AG08396 (cell line): ENCODE data around the gene TUBGCP2.
"Not testable (repeated sequence)": the region's sequence is repeated elsewhere in the genome, so short reads cannot be mapped to it uniquely, and the experiment has no call there.

ENCODE experiments used
- DNase-seq: peaks from one replicate; pipeline ENCODE4 v3.0.0; 2012; ENCODE audit warnings: low spot score, mixed read lengths

TUBGCP2 gene

DNA sequence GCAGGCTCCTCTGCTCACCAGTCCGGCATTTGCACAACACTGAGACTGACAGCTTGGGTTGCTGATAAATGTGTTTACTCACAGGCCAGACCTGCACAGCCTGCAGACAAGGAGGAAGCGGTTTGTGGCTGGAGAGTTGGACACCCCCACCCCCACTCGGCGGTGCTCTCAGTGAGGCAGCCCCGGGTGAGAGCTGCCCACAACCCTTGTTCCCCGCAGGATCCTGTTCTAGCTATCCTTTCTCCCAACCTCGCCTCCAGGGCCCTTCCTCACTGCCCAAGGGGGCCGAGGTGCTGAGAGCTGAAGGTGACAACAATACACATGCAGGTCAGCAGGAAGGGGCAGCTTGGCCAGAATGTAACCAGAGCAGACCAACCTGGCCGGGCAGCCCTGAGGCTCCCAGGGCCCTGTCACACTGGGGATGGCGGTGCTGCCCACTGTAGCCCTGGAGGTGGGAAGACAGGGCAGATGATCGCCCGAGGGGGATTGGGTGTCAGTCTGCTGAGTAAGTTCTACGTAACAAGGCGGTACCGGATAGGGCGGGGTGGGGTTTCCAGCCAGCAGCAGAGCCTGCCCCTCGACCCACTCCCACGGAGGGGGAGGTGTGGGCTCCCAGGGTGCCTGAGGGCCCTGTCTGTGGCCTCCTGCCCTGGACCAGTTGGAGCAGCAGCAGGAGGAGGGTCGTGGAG is 30.0 kb downstream of the TUBGCP2 start:
- no peak for DNase-seq

DNA sequence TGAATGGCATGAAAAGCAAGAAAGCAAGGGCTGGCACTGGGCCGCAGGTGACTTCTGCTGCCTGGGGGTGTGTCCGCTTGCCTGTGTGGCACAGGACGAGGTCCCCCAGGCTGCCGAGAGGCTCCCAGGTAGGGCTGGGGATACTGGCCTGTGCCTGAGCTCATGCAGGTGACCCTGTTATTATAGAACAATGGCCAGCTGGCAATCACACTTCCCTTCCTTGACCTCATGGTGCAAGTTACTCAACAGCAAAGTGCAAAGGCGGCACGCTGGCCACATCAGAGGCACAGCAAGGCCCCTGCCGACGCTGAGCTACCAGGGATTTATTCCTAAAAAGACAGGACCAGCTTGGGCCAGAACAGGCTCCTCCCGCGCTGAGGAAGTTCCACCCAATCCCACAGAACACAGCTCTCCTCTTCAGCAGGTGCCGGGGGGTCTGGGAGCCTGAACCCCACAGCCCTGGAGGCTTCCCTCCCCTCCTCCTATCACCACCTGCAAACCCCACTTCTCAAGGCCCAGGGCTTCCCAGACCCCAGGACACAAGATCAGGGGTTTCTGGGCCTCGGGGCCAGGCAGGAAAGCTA is 30.6 kb downstream of the TUBGCP2 start:
- DNase-seq: no peak

DNA sequence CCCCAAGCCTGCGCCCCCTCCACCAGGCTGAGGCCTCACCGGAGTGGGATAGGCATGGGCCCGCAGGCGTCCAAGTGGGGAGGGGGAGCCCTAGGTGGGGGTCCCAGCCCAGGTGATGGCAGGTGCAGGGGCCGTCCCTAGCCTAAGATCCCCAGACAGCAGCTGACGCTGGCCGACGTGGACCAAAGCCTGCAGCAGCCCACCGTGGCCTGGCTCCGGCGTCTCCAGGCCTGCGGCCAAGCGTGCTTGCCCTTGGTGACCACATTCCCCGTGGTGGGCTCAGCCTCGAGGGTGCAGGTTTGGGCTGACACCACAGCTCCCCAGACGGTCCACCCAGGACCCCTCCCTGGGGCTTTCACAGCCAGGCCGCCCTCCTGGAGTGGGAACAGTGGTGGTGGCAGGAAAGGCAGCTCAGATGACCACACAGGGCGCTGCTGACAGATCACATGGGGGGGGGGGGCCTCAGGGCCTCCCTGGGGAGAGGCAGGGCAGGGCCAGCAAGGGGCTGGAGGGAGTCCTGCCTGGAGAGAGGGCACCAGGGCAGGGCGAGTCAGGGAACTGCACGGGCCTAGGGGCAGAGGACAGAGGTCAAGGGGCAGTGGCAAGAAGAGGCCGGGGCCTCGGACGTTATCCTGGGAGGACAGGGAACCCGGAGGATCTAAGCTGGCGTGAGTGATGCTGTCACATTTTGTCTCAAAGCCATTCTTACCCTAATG is 31.2 kb downstream of the TUBGCP2 start:
- no peak for DNase-seq

DNA sequence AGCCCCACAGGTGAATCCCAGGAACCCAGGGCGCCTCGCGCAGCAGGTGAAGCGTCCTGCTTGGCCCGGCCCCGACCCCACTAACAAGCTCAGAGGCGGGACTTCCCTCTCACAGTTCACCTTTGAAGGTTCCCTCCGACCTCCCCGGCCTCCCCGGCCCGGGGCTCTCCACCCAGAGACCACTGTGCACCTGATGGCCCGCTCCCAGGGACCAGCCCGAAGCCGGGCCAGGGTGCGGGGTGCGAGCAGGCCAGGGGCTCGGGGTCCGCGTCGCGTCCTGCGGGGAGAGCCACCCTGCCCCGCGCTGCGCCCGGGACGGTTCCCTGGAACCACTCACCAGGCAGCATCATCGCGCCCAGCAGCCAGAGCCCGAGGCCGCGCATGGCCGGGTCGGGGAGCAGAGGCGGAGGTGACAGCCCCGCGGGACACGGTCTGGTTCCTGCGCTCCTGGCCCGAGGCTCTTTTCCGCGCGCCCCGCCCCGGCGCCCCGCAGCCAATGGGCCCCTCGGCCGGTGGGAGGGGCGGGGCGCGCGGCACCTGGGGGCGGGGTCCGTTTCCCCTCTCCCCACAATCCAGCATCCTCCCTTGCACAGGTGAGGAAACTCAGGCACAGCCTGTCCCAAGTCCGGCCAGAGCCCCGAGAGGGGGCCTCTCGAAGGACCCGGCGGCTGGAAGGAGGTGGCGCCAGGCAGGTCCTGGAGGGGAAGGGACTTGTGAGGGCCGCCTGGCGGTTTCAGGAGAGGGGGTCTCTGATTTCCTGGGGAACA is 32.1 kb downstream of the TUBGCP2 start, which contains the start of gene ADAM8:
Gene ADAM8 (minus strand): TSS at position 434 of the 767 bp plus-strand sequence. CDS start 51 bp downstream, at position 383.
- peak; percentile 73 for DNase-seq

DNA sequence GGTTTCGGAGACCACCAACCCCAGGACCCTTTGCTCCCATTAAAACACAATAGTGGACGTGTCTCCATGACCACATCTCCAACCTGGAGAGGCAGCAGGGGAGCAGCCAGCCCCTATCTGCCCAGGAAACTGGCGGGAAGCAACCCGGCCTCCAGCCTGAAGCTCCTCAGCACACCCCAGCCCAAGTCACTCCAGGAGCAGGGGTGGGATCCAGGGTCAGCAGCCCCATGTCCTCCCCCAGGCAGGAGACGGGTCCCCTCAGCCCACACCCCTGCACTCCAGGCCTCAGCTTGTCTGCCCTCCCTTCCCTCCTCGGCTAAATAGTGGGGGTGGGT is 32.6 kb downstream of the TUBGCP2 start:
- no peak for DNase-seq

DNA sequence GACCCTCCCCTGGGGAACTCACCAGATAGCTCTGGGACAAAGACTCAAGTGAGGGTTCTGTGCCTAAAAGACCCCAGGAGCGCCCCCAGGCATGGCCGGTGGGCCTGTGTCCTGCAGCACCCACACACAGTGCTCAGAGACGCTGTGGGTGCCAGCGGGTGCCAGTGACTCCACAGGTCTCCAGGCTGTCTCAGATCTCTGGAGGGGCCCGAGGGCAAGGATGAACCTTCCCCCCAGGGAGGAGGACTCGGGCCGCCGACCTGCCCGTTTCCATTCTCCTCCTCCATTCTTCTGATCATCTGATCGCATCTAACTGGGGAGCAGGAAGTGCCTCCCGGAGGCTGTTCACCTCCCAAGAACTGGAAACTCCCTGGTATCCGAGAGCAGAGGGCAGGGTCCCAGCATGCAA is 33.0 kb downstream of the TUBGCP2 start:
- DNase-seq: no peak

DNA sequence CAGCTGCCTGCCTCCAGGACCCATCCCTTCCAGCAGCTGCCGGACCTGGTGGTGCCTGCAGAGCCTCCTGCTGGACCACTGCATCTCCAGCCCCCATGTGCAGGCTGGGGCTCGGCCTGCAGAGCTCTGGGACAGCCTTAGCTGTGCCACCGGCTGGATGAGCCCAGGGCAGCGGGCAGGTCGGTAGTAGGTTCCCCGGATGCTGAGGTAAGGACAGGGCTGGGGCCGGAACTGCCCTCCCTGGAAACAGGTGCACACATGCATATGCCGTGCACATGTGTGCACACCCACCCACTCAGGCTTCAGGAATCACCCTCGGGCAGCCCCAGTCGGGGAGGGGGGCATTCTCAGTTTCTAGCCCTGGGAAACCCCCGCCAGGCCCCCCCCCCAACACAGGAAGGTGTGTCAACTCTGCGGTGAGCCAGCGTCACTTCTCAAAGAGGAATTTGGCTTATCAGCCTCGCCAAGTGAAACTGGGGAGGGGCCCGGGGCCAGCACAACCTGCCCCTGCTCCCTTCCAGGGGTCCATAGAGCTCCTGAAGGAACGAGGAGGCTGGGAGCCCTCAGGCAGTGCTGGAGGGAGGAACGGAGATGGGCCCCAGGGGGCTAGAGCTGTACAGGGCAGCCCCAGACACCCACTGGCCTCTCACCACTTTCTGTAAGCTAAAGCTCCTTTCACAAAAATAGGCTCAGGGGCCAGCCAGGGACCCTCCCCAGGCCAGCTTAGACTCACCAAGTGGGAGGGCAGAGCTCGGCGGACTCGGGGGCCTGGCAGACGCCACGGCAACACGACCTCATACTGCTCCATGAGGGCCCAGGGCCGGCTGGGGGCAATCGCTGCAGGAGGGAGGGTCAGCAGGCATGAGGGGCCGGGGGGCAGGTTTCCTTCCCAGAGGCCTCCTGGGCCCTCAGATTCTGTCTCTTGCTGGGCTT is 33.7 kb downstream of the TUBGCP2 start:
- DNase-seq: no peak

DNA sequence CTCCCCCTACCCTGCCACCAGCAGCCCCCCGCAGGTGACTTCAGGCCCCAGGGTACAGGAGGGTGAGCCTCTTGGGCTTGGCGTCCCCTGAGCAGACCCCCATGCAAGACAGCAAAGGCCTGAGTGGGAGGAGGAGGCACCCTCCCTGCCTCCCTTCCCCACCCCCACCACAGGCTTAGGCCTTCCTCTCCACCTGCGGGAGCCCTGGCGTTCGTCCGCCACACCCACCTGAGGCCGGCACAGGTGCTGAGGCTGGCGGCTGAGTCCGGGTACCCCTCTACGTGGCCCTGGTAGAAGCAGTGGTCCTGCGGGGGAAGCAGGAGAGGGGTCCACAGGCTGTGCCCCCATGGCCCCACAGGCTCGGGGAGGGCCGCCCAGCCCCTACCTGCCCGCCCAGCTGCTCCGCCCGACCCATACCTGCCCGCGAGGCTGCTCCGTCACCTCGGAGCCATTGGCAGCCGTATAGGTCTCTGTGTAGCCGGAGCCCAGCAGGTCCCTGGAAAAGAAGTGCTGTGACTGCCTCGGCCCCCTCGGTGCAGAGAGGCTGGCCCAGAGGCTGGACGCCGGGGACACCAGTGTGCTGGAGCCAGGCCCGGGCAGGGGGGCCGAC is 35.0 kb downstream of the TUBGCP2 start:
- no peak for DNase-seq

DNA sequence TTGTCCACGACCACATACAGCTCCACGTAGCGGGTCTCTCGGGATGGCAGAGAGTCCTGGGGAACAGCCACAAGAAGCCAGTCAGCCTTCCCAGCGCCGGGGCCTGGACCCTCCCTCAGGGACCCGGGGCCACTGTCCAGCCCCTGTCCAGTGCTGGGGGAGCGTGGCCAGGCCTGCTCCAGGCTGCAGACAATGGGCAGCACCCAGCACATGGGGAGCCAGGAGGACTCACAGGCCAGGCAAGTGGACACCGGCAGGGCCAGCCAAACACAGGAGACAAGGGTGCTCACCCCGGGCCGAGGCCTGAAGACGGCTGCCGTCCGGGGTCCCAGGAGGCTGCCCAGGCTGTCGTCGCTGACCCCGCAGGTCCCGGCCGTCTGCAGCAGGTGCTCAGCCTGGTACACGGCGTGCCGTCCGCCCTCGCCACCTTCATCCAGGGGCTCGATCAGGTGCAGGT is 35.7 kb downstream of the TUBGCP2 start:
- DNase-seq: no peak

DNA sequence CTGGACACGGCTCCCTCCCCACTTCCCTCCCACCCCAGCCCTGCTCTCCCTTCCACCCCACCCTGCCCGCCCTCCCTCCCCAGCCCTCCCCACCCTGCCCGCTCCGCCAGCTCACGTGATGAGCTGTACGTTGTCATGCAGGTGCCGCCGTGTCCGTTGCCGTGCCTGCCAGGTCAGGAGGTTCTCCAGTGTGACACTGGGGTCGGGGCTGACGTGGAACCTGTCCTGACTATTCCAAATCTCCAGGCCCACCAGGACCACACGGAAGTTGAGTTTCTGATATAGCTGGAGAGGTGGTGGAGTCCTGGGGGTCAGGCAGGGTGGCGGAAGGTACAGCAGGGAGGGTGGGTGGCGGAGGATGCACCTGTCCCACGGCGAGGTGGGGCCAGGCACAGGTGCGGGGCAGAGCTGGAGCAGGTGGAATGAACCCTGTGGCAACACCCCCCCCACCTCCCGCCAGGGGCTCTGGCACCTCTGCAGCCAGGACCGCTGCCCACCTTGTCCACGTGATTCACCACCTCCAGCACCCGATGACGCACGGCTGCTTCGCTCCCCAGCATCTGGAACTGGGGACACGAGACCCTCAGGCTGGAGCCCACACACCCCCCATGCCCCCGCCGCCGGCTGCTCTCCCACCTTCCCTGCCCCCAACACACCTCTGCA is 36.2 kb downstream of the TUBGCP2 start:
- DNase-seq: no peak

DNA sequence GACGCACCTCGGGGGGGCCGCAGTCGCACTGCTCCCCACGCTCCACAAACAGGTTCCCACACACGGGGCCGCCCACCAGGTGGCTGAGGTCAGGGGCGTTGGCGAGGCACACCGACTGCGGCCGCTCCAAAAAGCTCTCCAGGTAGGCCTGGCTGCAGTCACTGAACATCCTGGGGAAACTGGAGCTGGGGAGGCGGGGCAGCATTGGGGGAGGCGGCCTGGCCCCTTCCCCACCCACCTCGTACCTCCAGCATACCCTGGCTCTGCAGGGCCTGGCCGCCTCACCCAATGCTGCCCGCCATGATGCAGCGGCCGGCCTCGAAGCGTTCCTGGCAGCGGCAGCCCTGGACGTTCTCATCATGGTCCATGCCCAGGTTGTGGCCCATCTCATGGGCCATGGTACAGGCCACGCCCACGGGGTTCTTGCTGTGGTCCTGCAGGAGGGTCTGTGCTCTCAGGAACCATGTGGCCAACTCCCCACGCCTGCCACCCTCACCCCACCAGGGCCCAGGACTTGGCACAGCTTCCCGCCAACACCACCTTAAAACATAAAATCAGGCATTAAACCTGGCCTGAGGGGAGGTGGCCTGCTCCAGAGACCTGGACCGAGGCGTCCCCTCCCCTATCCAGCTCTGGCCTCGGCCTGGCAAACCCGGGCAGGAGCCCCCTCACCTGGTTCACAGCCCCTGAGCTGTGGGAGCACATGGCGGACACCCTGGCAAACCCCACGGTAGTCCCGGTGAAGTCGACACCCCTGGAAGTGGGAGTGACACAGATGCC is 37.0 kb downstream of the TUBGCP2 start:
- DNase-seq: no peak

DNA sequence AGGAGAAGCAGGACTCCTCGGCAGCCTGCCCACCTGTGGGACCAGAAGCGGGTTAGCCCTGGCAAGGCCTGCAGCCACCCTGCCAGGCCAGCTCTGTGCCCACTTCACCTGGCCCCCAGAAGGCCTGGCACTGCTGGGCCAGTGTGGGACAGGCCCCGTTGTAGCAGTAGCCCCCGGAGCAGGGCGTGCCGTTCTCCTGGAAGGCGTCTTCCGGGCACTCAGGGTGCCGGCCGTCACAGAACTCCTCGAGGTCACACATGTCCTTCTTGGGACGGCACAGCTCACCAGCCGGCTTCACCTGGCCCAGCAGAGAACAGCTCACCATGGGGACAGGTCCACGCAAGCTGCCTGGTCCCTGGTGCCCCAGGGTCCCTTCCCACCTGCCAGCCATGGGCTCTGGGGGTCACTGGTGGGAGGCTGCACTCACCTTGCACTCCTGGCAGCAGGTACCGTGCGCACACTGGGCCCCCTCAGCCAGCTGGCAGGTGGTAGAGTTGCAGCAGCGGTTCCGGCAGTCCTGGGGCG is 37.8 kb downstream of the TUBGCP2 start:
- DNase-seq: no peak

DNA sequence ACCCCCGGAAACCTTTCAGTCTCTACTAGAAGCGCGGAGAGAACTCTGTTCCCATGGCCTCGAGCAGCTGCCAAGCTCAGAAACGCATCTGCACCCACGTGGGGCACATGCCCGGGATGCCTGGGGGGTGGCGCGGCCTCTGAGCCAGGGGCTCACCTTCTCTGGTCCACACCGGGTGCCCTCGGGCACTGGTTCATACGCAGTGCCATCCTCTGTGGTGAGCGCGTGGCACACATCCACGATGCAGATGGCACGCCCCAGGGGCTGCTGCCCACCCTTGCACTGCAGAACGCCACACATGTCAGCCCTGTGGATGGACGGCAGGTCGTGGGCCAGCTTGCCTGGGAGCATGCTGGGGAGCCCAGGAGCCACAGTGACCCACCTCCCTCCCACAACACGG is 38.5 kb downstream of the TUBGCP2 start:
- no peak for DNase-seq

DNA sequence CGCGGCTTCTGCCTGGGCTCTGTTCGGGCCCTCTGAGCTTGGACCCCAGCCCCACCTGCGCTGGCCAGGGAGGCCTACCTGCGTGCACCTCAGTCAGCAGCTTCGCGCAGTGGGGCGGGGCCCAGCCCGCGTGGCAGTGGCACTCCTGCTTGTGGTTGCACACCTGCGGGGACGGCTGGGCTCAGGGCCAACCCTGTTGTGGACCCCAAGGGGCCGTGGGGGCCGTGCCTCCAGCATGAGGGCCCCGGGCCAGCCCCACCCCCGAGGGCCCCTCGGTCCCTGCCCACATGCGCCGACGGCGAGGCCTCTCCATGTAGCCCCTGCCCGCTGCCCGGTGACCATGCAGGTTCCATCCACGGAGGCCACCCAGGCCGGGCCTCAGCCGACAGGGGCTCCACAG is 39.3 kb downstream of the TUBGCP2 start:
- no peak for DNase-seq

DNA sequence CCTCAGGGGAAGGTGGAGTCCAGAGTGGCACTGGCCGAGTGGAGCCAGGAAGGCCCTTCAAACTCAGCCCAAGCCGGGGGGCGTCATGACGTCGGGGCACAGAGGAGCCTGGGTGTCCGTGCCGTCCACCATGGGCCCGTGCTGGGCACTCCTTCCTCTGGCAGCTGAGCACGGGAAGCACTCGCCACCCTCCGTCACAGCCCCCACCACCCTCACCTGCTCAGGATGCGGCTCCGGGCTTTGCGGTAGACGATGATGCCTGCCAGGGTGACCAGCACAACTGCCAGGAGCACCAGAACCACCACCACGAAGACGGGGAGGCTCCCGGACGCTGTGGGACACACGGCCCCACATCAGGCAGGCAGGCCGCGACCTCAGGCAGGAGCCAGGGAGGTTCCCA is 40.1 kb downstream of the TUBGCP2 start:
- no peak for DNase-seq

DNA sequence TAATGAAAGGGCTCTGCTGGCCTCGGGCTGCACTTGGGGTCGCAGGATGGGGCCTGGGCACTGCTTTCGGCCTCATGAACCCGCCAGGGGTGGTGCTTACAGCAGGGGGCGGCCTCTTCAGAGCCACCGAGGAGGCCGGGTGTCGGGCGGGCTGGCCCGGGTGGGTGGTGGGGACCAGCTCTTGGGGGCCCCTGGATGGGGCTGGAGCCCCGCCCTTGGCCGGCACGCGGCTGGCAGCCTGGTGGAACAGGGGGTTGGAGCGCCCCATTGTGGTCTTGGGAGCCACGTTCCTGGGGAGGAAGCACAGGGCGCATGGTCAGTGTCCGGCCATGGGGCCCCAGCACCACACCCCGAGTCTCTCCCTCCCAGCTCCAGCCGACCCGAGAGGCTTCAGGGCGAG is 40.8 kb downstream of the TUBGCP2 start:
- no peak for DNase-seq

DNA sequence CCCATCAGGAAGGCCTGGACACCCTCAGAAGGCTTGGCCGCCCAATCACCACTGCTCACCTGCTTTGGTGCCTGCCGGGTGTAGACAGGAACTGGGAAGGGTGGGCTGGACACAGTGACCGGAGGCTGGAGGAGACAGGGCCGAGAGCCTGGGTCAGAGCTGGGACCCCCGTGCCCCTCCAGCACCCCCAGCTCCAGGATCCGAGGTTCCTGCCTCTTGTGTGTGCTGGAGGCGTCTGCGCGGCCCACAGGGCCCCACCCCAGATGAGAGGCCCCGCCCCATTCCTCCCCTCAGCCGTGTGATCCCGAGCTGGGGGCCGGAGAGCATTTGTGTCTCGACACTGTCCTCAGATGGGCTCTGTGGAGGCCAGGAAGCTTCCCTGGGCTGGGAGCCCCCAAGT is 41.4 kb downstream of the TUBGCP2 start:
- DNase-seq: no peak

DNA sequence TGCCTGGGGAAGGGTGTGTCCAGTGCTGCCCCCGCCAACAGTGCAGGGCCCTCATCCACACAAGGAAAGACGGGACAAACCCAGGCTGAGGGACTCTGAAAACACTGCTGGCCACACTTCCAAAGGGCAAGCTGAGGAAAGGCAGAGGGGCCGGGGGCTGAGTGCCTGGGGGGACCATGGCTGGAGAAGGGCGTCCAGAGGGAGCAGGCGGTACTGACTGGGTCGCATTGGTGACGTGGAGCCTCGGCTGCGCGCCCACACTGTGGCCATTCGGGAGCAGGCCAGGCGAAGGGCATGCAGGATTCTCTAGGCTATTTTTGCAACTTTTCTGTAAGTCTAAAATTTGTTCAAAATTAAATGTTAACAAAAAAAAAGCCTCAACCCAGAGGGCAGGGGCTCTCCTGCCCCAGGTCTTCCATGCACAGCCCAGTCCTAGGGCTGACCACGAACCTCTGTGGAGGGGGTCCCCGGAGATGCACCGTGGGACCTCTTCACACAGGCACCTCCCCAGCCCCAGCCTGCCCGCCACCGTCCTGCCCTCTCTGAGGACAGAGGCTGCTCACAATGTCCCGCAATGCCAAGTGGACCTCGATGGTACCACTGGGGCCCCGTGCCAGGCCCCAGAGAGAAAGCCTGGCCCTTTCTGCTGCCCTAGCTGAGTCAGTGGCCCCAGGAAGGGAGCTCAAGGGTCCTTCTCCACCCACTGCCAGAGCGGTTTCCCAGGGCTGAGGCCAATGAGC is 42.4 kb downstream of the TUBGCP2 start:
- DNase-seq: no peak

DNA sequence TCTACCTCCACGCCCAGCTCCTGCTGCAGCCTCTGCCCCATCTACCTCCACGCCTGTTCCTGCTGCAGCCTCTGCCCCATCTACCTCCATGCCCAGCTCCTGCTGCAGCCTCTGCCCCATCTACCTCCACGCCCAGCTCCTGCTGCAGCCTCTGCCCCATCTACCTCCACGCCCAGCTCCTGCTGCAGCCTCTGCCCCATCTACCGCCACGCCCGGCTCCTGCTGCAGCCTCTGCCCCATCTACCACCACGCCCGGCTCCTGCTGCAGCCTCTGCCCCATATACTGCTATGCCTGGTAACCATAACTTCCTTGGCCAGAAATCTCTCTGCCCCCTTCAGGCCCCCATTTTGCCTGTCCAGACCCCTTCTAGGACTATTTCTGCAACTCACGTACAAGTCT is 43.6 kb downstream of the TUBGCP2 start:
- DNase-seq: not testable (repeated sequence)
